ENCODE data around the gene SLC66A1.

SLC66A1 gene

GRCh38 chr1:19317126-19317910, 5.2 kb downstream of the SLC66A1 start:
- Histone ChIP-seq H3K79me2 (ENCODE audit: low read length) (0 out of 2 replicates have a peak, but pooled peaks cover 4% of the 10 kb centered on the region), H3K4me1 (ENCODE audit: low read length) (0 out of 2 replicates have a peak, but pooled peaks cover 6% of the 10 kb centered on the region), H3K9ac (ENCODE audit: low read length) (no peak overlapping the region), H3F3A (ENCODE audit: insufficient read depth, low read length) (no peaks in the 10 kb centered on the region), H3K27ac (ENCODE audit: low read length) (no peak overlapping the region), H3K4me2 (ENCODE audit: low read depth, low read length) (no peak overlapping the region), H3K4me3 (ENCODE audit: low read length) (no peak overlapping the region), H4K20me1 (ENCODE audit: insufficient read depth, low read length) (no peaks in the 10 kb centered on the region), H3K36me3 (replicated peaks; ENCODE audit: insufficient read depth, low read length) (no peaks in the 10 kb centered on the region), H2AFZ (ENCODE audit: low read length) (no peak overlapping the region), H3K9me3 (replicated peaks; ENCODE audit: insufficient read depth, low read length) (no peaks in the 10 kb centered on the region), H3K27me3 (replicated peaks; ENCODE audit: insufficient read depth, low read length) (no peaks in the 10 kb centered on the region), H3K9me2 (replicated peaks; ENCODE audit: insufficient read depth, low read length) (no peaks in the 10 kb centered on the region)
- TF ChIP-seq, protein P1, sequence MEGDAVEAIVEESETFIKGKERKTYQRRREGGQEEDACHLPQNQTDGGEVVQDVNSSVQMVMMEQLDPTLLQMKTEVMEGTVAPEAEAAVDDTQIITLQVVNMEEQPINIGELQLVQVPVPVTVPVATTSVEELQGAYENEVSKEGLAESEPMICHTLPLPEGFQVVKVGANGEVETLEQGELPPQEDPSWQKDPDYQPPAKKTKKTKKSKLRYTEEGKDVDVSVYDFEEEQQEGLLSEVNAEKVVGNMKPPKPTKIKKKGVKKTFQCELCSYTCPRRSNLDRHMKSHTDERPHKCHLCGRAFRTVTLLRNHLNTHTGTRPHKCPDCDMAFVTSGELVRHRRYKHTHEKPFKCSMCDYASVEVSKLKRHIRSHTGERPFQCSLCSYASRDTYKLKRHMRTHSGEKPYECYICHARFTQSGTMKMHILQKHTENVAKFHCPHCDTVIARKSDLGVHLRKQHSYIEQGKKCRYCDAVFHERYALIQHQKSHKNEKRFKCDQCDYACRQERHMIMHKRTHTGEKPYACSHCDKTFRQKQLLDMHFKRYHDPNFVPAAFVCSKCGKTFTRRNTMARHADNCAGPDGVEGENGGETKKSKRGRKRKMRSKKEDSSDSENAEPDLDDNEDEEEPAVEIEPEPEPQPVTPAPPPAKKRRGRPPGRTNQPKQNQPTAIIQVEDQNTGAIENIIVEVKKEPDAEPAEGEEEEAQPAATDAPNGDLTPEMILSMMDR (IDR thresholded peaks at IDR 0.05; ENCODE audit: low read length), result no peak
- TF ChIP-seq EZH2 (optimal IDR thresholded peaks at IDR 0.05; ENCODE audit: low read depth, low read length) (no peak), EZH2phosphoT487 (IDR thresholded peaks at IDR 0.05; ENCODE audit: low read length) (no peak)
- no peak for DNase-seq

- TF ChIP-seq EZH2phosphoT487 (IDR thresholded peaks at IDR 0.05; ENCODE audit: low read length), result no peak
- no peak for TF ChIP-seq EZH2 (optimal IDR thresholded peaks at IDR 0.05; ENCODE audit: low read depth, low read length)
- TF ChIP-seq, protein P1 (IDR thresholded peaks at IDR 0.05; ENCODE audit: low read length), result no peak
- Histone ChIP-seq H3K4me2 (ENCODE audit: low read depth, low read length) (no peak overlapping the region), H3K9me3 (replicated peaks; ENCODE audit: insufficient read depth, low read length) (no peaks in the 10 kb centered on the region), H3F3A (ENCODE audit: insufficient read depth, low read length) (no peaks in the 10 kb centered on the region), H3K27ac (ENCODE audit: low read length) (no peak overlapping the region), H3K4me1 (ENCODE audit: low read length) (no peaks in the 10 kb centered on the region), H3K9ac (ENCODE audit: low read length) (no peak overlapping the region), H4K20me1 (ENCODE audit: insufficient read depth, low read length) (no peaks in the 10 kb centered on the region), H3K4me3 (ENCODE audit: low read length) (no peak overlapping the region), H3K9me2 (replicated peaks; ENCODE audit: insufficient read depth, low read length) (no peaks in the 10 kb centered on the region), H3K79me2 (ENCODE audit: low read length) (no peaks in the 10 kb centered on the region), H3K36me3 (replicated peaks; ENCODE audit: insufficient read depth, low read length) (no peaks in the 10 kb centered on the region), H2AFZ (ENCODE audit: low read length) (no peak overlapping the region), H3K27me3 (replicated peaks; ENCODE audit: insufficient read depth, low read length) (no peaks in the 10 kb centered on the region)
- no peak for DNase-seq
Measured at GRCh38 chr1:19319196-19319595, 7.1 kb downstream of the SLC66A1 start.

GRCh38 chr1:19321071-19321470, 8.9 kb downstream of the SLC66A1 start:
- H2AFZ ChIP-seq (ENCODE audit: low read length), result no peak overlapping the region
- H3K4me1 ChIP-seq (ENCODE audit: low read length), result no peaks in the 10 kb centered on the region
- H3K27ac ChIP-seq (ENCODE audit: low read length), result no peak overlapping the region
- H3K27me3 ChIP-seq (replicated peaks; ENCODE audit: insufficient read depth, low read length), result no peaks in the 10 kb centered on the region
- no peaks in the 10 kb centered on the region for H3K9me3 ChIP-seq (replicated peaks; ENCODE audit: insufficient read depth, low read length)
- TF ChIP-seq EZH2 (optimal IDR thresholded peaks at IDR 0.05; ENCODE audit: low read depth, low read length), result no peak
- TF ChIP-seq, protein P1 (IDR thresholded peaks at IDR 0.05; ENCODE audit: low read length), result no peak
- no peak for TF ChIP-seq EZH2phosphoT487 (IDR thresholded peaks at IDR 0.05; ENCODE audit: low read length)
- no peaks in the 10 kb centered on the region for H3K9me2 ChIP-seq (replicated peaks; ENCODE audit: insufficient read depth, low read length)
- no peaks in the 10 kb centered on the region for H3K36me3 ChIP-seq (replicated peaks; ENCODE audit: insufficient read depth, low read length)
- no peak overlapping the region for H3K4me3 ChIP-seq (ENCODE audit: low read length)
- no peaks in the 10 kb centered on the region for H4K20me1 ChIP-seq (ENCODE audit: insufficient read depth, low read length)
- H3F3A ChIP-seq (ENCODE audit: insufficient read depth, low read length), result no peaks in the 10 kb centered on the region
- H3K9ac ChIP-seq (ENCODE audit: low read length), result no peak overlapping the region
- H3K4me2 ChIP-seq (ENCODE audit: low read depth, low read length), result no peak overlapping the region
- no peak for DNase-seq
- no peaks in the 10 kb centered on the region for H3K79me2 ChIP-seq (ENCODE audit: low read length)

All from MM.1S (cell line).